Measurements from ENCODE around the gene TNFSF10.

Gene TNFSF10

GRCh38 chr3:172516318-172517214 lies 6.7 kb downstream of the TNFSF10 start:
- TF ChIP-seq CTCF (IDR thresholded peaks at IDR 0.05; ENCODE audit: low read depth, low read length, missing control alignments), result no peak
- no peak overlapping the region for H3K4me3 ChIP-seq (ENCODE audit: low read depth, low read length)
- no peak for DNase-seq (ENCODE audit: low read depth)

GRCh38 chr3:172515130-172515918 lies 7.9 kb downstream of the TNFSF10 start:
- no peak overlapping the region for H3K4me3 ChIP-seq (ENCODE audit: low read depth, low read length)
- no peak for TF ChIP-seq CTCF (IDR thresholded peaks at IDR 0.05; ENCODE audit: low read depth, low read length, missing control alignments)

GRCh38 chr3:172514678-172515077 lies 8.6 kb downstream of the TNFSF10 start:
- no peak for TF ChIP-seq CTCF (IDR thresholded peaks at IDR 0.05; ENCODE audit: low read depth, low read length, missing control alignments)
- H3K4me3 ChIP-seq (ENCODE audit: low read depth, low read length), result no peak overlapping the region
- DNase-seq (ENCODE audit: low read depth), result no peak

More at GRCh38 chr3:172515130-172515918, 7.9 kb downstream of the TNFSF10 start:
- no peak for DNase-seq (ENCODE audit: low read depth)

GRCh38 chr3:172513488-172513887 lies 9.7 kb downstream of the TNFSF10 start:
- no peak for DNase-seq (ENCODE audit: low read depth)
- H3K4me3 ChIP-seq (ENCODE audit: low read depth, low read length), result no peak overlapping the region
- TF ChIP-seq CTCF (IDR thresholded peaks at IDR 0.05; ENCODE audit: low read depth, low read length, missing control alignments), result no peak

GRCh38 chr3:172511783-172512762 lies 11.2 kb downstream of the TNFSF10 start:
- no peak for DNase-seq (ENCODE audit: low read depth)
- H3K4me3 ChIP-seq (ENCODE audit: low read depth, low read length), result no peak overlapping the region
- no peak for TF ChIP-seq CTCF (IDR thresholded peaks at IDR 0.05; ENCODE audit: low read depth, low read length, missing control alignments)

- no peak overlapping the region for H3K4me3 ChIP-seq (ENCODE audit: low read depth, low read length)
- TF ChIP-seq CTCF (IDR thresholded peaks at IDR 0.05; ENCODE audit: low read depth, low read length, missing control alignments), result no peak
- DNase-seq (ENCODE audit: low read depth), result no peak
These were observed 17.1 kb downstream of the TNFSF10 start for GRCh38 chr3:172506094-172506493.
